Activated B cell treated with CpG ODN at 0.5 μM for 24 hours (primary cell): ENCODE results near the gene SLC4A1AP. TPM values are rescaled to one million over a fixed set of nuclear protein-coding genes. Genes with fewer than 3 reads are reported as not detected.
A peak's percentile ranks its signal among the peaks of the same experiment; 100 is the strongest.

Source experiments
- ATAC-seq: fragments of 200-7000 bp; cut with Tn5 transposase; one replicate; pipeline ENCODE4 v1.10.0; 2021; ENCODE audit warnings: low read depth, mild to moderate bottlenecking, moderate library complexity
- CTCF ChIA-PET: fragments of 350-600 bp; sonication (Branson Sonifier 250); formaldehyde crosslinking; loops from one replicate; lab custom pipeline; 2021; ENCODE audit warnings: antibody characterized with exemption; lab: Charles Lee
- POLR2A ChIA-PET: fragments of 350-600 bp; sonication (Branson Sonifier 250); formaldehyde crosslinking; loops from one replicate; lab custom pipeline; 2021; ENCODE audit warnings: antibody characterized with exemption; lab: Charles Lee
- DNase-seq: peaks from one replicate; pipeline ENCODE4 v3.0.0; 2022
- H3K27ac Mint-ChIP-seq: one replicate; pipeline ENCODE4 v1.8.0; 2020; ENCODE audit warnings: mixed read lengths
- H3K27me3 Mint-ChIP-seq: one replicate; pipeline ENCODE4 v1.8.0; 2021; ENCODE audit warnings: mixed read lengths
- H3K36me3 Mint-ChIP-seq: one replicate; pipeline ENCODE4 v1.8.0; 2021; ENCODE audit warnings: low read depth, mixed read lengths
- H3K4me1 Mint-ChIP-seq: one replicate; pipeline ENCODE4 v1.8.0; 2021; ENCODE audit warnings: mixed read lengths
- H3K4me3 Mint-ChIP-seq: one replicate; pipeline ENCODE4 v1.8.0; 2020; ENCODE audit warnings: mild to moderate bottlenecking, mixed read lengths
- H3K9me3 Mint-ChIP-seq: one replicate; pipeline ENCODE4 v1.8.0; 2020; ENCODE audit warnings: mixed read lengths
- CTCF ChIP-seq: fragments of 200-600 bp; IDR thresholded peaks from one replicate; pipeline ENCODE4 v1.8.0; 2022; ENCODE audit warnings: antibody characterized with exemption, mild to moderate bottlenecking
- intact Hi-C: fragments of 100-400 bp; cut with micrococcal nuclease; formaldehyde crosslinking; loops from one replicate; pipeline ENCODE4 v1.15.1; 2024
- total RNA-seq: library from RNA; stranded (reverse); gene quantifications from 2 replicates; pipeline ENCODE4 v1.2.3, GENCODE V29; 2022

The SLC4A1AP gene
- total RNA-seq, 1 donor from 2014 or later, result 22.0 TPM

DNA sequence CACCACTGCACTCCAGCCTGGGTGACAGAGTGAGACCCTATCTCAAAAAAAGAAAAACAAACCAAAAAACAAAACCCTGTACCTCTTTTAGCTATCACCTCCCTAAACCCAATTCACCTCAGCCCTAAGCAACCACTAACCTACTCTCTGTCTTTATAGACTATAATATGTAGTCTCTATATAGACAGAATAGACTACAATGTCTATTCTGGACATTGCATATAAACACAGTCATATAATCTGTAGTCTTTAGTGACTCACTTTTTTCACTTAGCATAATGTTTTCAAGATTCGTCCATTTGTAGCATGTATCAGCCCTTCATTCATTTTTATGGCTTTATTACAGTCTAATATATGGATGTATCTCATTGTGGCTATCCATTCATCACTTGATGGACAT, 70.6 kb downstream of the SLC4A1AP start:
- DNase-seq (no peak), ATAC-seq (no peak)
- CTCF ChIA-PET, result no interaction called here
- H3K4me3 Mint-ChIP-seq, result no peak overlapping the region
- H3K27me3 Mint-ChIP-seq, result peaks cover 4% of the 10 kb centered on the region
- POLR2A ChIA-PET, result no interaction called here
- no peaks in the 10 kb centered on the region for H3K9me3 Mint-ChIP-seq
- H3K36me3 Mint-ChIP-seq, result no peaks in the 10 kb centered on the region
- no peak overlapping the region for H3K27ac Mint-ChIP-seq
- no peak for TF ChIP-seq CTCF
- intact Hi-C loops, result no loop called here
- H3K4me1 Mint-ChIP-seq, result peaks cover 4% of the 10 kb centered on the region

- H3K27ac Mint-ChIP-seq, result no peak overlapping the region
- peaks cover 4% of the 10 kb centered on the region for H3K27me3 Mint-ChIP-seq
- intact Hi-C loops, result no loop called here
These were observed 71.7 kb downstream of the SLC4A1AP start for GRCh38 chr2:27735263-27735904.

DNA sequence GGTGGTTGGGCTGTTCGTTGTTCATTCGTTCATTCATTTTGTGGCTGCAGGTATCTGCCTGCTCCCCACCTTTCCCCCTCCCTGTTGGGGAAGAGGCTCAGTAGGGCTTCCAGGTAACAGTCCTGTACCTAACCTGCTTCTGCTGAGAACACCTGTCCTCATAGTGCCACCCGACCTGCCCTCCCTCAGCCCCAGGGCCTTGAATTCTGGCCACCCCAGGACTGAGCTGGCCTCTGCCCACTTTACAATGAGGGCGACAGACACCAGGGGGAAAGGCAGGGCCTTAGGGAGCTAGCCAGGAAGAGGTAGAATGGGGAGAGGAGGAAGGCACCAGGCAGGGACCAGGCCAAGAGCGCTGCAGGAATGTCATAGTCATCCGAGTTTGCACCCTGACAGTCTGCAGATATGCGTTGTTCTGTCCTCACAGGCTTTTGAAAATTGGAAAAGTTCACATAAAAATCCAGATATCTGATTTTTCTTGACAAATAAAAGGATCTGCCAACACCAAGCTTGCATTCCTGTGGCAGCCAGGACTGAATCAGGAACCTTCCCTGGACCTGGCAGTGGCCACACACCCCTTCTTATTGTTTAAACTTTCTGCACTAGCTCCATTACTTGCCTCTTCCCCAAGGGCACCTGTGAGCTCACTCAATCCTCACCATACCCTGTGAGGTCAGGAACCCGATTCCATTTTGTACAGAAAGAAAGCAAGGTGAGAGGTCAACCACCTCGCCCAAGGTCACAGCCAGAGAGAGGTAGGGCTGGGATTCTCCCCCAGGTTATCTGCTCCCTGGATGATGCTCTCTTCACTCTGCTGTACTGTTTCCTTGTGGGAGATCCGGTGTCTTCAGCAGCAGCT, 72.6 kb downstream of the SLC4A1AP start:
- H3K27ac Mint-ChIP-seq, result no peak overlapping the region

More at GRCh38 chr2:27735263-27735904, 71.7 kb downstream of the SLC4A1AP start:
- ATAC-seq (peak; percentile 54), DNase-seq (no peak)
- ChIA-PET CTCF (interaction anchor here (1.2 to 1.7 kb wide), 2 partner anchors 15 to 32 kb away, joined by 3 to 4 read pairs; no protein-coding TSS in a partner anchor), POLR2A (no interaction called here)
- H3K4me1 Mint-ChIP-seq, result peaks cover 4% of the 10 kb centered on the region
- H3K9me3 Mint-ChIP-seq, result no peaks in the 10 kb centered on the region
- H3K36me3 Mint-ChIP-seq, result no peaks in the 10 kb centered on the region
- no peak for TF ChIP-seq CTCF
- peak overlapping the region; percentile 71 for H3K4me3 Mint-ChIP-seq

DNA sequence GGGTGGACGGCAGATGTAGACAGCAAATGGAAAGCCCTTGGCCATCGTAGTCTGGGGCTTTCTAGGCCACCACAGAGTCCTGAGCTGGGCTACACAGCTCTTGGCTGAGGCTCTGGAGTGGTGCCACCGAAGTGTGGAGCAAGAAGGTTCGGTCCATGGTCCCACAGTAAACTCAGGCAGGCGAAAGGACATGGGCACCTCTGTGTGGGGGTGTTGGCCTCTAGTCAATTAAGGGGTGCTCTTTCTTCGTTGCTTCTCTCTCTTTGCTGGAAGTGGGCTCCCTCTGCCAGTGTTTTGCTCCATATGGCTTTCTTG, 73.2 kb downstream of the SLC4A1AP start:
- peaks cover 3% of the 10 kb centered on the region for H3K4me1 Mint-ChIP-seq
- no peak overlapping the region for H3K4me3 Mint-ChIP-seq
- H3K36me3 Mint-ChIP-seq, result no peaks in the 10 kb centered on the region
- no peak overlapping the region for H3K27ac Mint-ChIP-seq
- TF ChIP-seq CTCF, result no peak
- CTCF ChIA-PET, result interaction anchor here (1.7 kb wide), 1 partner anchor 33 kb away, joined by 4 read pairs; no protein-coding TSS in a partner anchor
- peaks cover 7% of the 10 kb centered on the region for H3K27me3 Mint-ChIP-seq
- ATAC-seq (no peak), DNase-seq (no peak)
- peaks cover 3% of the 10 kb centered on the region for H3K9me3 Mint-ChIP-seq
- POLR2A ChIA-PET, result no interaction called here
- intact Hi-C loops, result no loop called here

More for the DNA sequence above, 72.6 kb downstream of the SLC4A1AP start:
- ATAC-seq (no peak), DNase-seq (no peak)
- Mint-ChIP-seq H3K4me1 (peaks cover 3% of the 10 kb centered on the region), H3K4me3 (no peak overlapping the region), H3K36me3 (no peaks in the 10 kb centered on the region), H3K9me3 (peaks cover 3% of the 10 kb centered on the region), H3K27me3 (peaks cover 7% of the 10 kb centered on the region)
- no peak for TF ChIP-seq CTCF
- intact Hi-C loops, result no loop called here
- ChIA-PET POLR2A (no interaction called here), CTCF (interaction anchor here (1.2 to 1.7 kb wide), 2 partner anchors 16 to 33 kb away, joined by 3 to 4 read pairs; no protein-coding TSS in a partner anchor)

- Mint-ChIP-seq H3K4me3 (no peak overlapping the region), H3K36me3 (no peaks in the 10 kb centered on the region), H3K27me3 (peaks cover 10% of the 10 kb centered on the region), H3K27ac (no peak overlapping the region), H3K4me1 (peaks cover 3% of the 10 kb centered on the region), H3K9me3 (peaks cover 3% of the 10 kb centered on the region)
- intact Hi-C loops, result no loop called here
- ATAC-seq, result no peak
- no peak for TF ChIP-seq CTCF
- ChIA-PET CTCF (no interaction called here), POLR2A (no interaction called here)
- no peak for DNase-seq
These were observed 74.1 kb downstream of the SLC4A1AP start for GRCh38 chr2:27737676-27738348.
